Muscle layer of colon (tissue), 2 donors: ENCODE data around the gene GLYR1.
"Not testable (repeated sequence)": the region's sequence is repeated elsewhere in the genome, so short reads cannot be mapped to it uniquely, and the experiment has no call there.

ENCODE experiments used
- H3K27ac ChIP-seq: one replicate; pipeline ENCODE4 v1.7.0; 2013; ENCODE audit warnings: low read depth, mild to moderate bottlenecking, low read length, moderate library complexity
- H3K27me3 ChIP-seq, 2 donors: one replicate each; pipeline ENCODE4 v1.7.0; 2013; ENCODE audit warnings: low read length in 2 of 2, mild to moderate bottlenecking in 2 of 2; ENCODE audit not compliant: insufficient read depth in 2 of 2, control insufficient read depth in 1 of 2
- H3K36me3 ChIP-seq: one replicate; pipeline ENCODE4 v1.7.0; 2013; ENCODE audit warnings: mild to moderate bottlenecking, low read length; ENCODE audit not compliant: insufficient read depth
- H3K4me1 ChIP-seq: one replicate; pipeline ENCODE4 v1.7.0; 2013; ENCODE audit warnings: mild to moderate bottlenecking, low read length; ENCODE audit not compliant: insufficient read depth
- H3K4me3 ChIP-seq, 2 donors: one replicate each; pipeline ENCODE4 v1.7.0; 2013; ENCODE audit warnings: low read length in 2 of 2, low read depth in 1 of 2, mild to moderate bottlenecking in 1 of 2, moderate library complexity in 1 of 2
- H3K9ac ChIP-seq: one replicate; pipeline ENCODE4 v1.7.0; 2013; ENCODE audit warnings: low read length
- H3K9me3 ChIP-seq: one replicate; pipeline ENCODE4 v1.7.0; 2013; ENCODE audit warnings: mild to moderate bottlenecking, low read length
- donor health status: abdominal sarcoma.
- donor health status: Adenocarcinoma of cecum.

Gene GLYR1

GRCh38 chr16:4792951-4793513 is 54.1 kb downstream of the GLYR1 start:
- Histone ChIP-seq H3K9ac (no peak overlapping the region), H3K4me3 (no peak overlapping the region), H3K9me3 (no peaks in the 10 kb centered on the region), H3K27me3 (no peaks in the 10 kb centered on the region), H3K36me3 (no peaks in the 10 kb centered on the region), H3K4me1 (no peaks in the 10 kb centered on the region), H3K27ac (no peak overlapping the region)

GRCh38 chr16:4790871-4791270 is 56.2 kb downstream of the GLYR1 start:
- Histone ChIP-seq H3K9me3 (no peaks in the 10 kb centered on the region), H3K27ac (no peak overlapping the region), H3K27me3 (no peaks in the 10 kb centered on the region), H3K4me3 (no peak overlapping the region), H3K9ac (no peak overlapping the region), H3K36me3 (no peaks in the 10 kb centered on the region), H3K4me1 (no peaks in the 10 kb centered on the region)

- H3K9me3 ChIP-seq: no peaks in the 10 kb centered on the region
- H3K9ac ChIP-seq: no peak overlapping the region
- H3K36me3 ChIP-seq: no peaks in the 10 kb centered on the region
- H3K4me1 ChIP-seq: no peaks in the 10 kb centered on the region
- H3K27ac ChIP-seq: no peak overlapping the region
- H3K27me3 ChIP-seq: no peaks in the 10 kb centered on the region
- H3K4me3 ChIP-seq: no peak overlapping the region
Observed at GRCh38 chr16:4790261-4790660, 56.8 kb downstream of the GLYR1 start.

- H3K9ac ChIP-seq: no peak overlapping the region
- H3K27ac ChIP-seq: no peak overlapping the region
- no peaks in the 10 kb centered on the region for H3K9me3 ChIP-seq
- no peak overlapping the region for H3K4me3 ChIP-seq
- no peaks in the 10 kb centered on the region for H3K27me3 ChIP-seq
- no peaks in the 10 kb centered on the region for H3K4me1 ChIP-seq
- no peaks in the 10 kb centered on the region for H3K36me3 ChIP-seq
Observed at GRCh38 chr16:4788910-4789309, 58.2 kb downstream of the GLYR1 start.

- Histone ChIP-seq H3K9ac (no peak overlapping the region), H3K27me3 (no peaks in the 10 kb centered on the region), H3K27ac (no peak overlapping the region), H3K36me3 (no peaks in the 10 kb centered on the region), H3K4me1 (no peaks in the 10 kb centered on the region), H3K9me3 (no peaks in the 10 kb centered on the region), H3K4me3 (no peak overlapping the region)
Observed at GRCh38 chr16:4788489-4788889, 58.6 kb downstream of the GLYR1 start.

GRCh38 chr16:4787627-4788482 is 59.2 kb downstream of the GLYR1 start, which contains the start of gene SEPTIN12:
Gene SEPTIN12 (minus strand): TSS chr16:4788345. CDS start chr16:4787645, 700 bp downstream.
- no peak within 1 kb of the TSS for H3K27ac ChIP-seq
- H3K9me3 ChIP-seq: no peaks in the 10 kb centered on the region
- H3K4me1 ChIP-seq: no peaks in the 10 kb centered on the region
- no peaks in the 10 kb centered on the region for H3K36me3 ChIP-seq
- H3K27me3 ChIP-seq: no peaks in the 10 kb centered on the region
- no peak within 1 kb of the TSS for H3K9ac ChIP-seq
- no peak within 1 kb of the TSS for H3K4me3 ChIP-seq

- Histone ChIP-seq H3K36me3 (no peaks in the 10 kb centered on the region), H3K27ac (no peak overlapping the region), H3K4me1 (no peaks in the 10 kb centered on the region), H3K27me3 (no peaks in the 10 kb centered on the region), H3K9me3 (no peaks in the 10 kb centered on the region), H3K9ac (no peak overlapping the region), H3K4me3 (no peak overlapping the region)
Observed at GRCh38 chr16:4787068-4787467, 60.0 kb downstream of the GLYR1 start.

- Histone ChIP-seq H3K4me1 (no peaks in the 10 kb centered on the region), H3K9me3 (no peaks in the 10 kb centered on the region), H3K4me3 (no peak overlapping the region), H3K27me3 (no peaks in the 10 kb centered on the region), H3K9ac (no peak overlapping the region), H3K27ac (no peak overlapping the region), H3K36me3 (no peaks in the 10 kb centered on the region)
Observed at GRCh38 chr16:4785758-4786433, 61.2 kb downstream of the GLYR1 start.

- not testable (repeated sequence) for H3K27ac ChIP-seq, H3K36me3 ChIP-seq, H3K4me3 ChIP-seq, H3K9ac ChIP-seq, H3K27me3 ChIP-seq, H3K4me1 ChIP-seq, H3K9me3 ChIP-seq
Observed at GRCh38 chr16:4784444-4784987, 62.6 kb downstream of the GLYR1 start.

GRCh38 chr16:4783951-4784336 is 63.1 kb downstream of the GLYR1 start:
- Histone ChIP-seq H3K27ac (no peak overlapping the region), H3K27me3 (no peaks in the 10 kb centered on the region), H3K9ac (no peak overlapping the region), H3K4me1 (no peaks in the 10 kb centered on the region), H3K4me3 (no peak overlapping the region), H3K36me3 (no peaks in the 10 kb centered on the region), H3K9me3 (no peaks in the 10 kb centered on the region)

GRCh38 chr16:4783251-4783950 is 63.7 kb downstream of the GLYR1 start:
- no peaks in the 10 kb centered on the region for H3K4me1 ChIP-seq
- H3K36me3 ChIP-seq: no peaks in the 10 kb centered on the region
- no peak overlapping the region for H3K4me3 ChIP-seq
- H3K9me3 ChIP-seq: no peaks in the 10 kb centered on the region
- no peak overlapping the region for H3K9ac ChIP-seq
- no peaks in the 10 kb centered on the region for H3K27me3 ChIP-seq
- no peak overlapping the region for H3K27ac ChIP-seq
